Glomerular visceral epithelial cell (primary cell): ENCODE data around the gene C2CD4D.
"Not testable (repeated sequence)": the region's sequence is repeated elsewhere in the genome, so short reads cannot be mapped to it uniquely, and the experiment has no call there.

Source experiments
- DNase-seq: peaks from one replicate; pipeline ENCODE4 v3.0.0-alpha.2; 2016; ENCODE audit errors: extremely low spot score

Gene C2CD4D

DNA sequence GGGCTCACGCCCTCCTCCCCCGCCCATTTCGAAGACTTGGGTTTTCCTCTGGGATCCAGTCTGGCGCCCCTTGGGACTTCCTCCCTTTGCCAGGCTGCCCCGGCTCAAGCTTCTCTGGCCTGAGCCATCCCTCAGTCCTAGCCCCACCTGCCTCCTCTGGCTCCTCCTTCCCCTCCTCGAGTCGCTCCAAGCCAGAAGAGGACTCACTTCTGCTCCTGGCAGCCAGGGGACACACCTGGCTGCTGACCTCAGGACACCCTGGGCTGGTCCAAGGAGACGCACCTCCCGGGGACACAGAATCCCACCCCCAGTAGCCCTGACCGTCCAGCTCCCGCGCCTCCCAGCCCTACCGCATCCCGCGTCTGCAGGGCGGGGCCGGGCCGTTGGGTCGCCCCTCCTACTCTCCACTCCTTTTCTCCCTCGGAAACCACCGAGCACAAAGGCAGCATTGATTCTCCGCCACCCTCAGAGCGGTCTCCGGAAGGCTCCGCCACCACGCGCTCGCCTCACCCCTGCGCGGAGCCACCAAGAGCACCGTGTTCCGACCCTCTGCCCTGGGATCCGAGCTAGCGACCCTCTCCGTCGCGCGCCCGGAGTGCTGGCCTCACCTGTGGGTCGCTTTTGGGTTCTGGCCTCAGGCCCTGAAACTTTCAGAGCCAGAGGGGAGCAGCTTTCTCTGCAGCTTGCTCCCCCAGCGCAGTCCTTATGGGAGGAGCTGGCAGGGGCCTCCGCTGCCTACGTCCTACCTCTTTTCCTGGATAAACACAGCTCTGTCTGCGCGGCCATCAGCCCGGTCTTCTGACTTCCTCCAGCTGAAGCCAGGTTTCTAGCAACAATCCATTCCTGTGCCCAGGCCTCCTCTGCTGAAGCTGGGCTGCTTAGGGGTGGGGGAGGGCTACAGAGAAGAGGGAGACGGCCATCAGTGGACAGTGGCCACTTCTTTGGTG is at the start of gene C2CD4D:
Gene C2CD4D (minus strand): TSS at position 364 of the 947 bp plus-strand sequence. CDS start 831 bp downstream, outside the sequence.
- DNase-seq = no peak

DNA sequence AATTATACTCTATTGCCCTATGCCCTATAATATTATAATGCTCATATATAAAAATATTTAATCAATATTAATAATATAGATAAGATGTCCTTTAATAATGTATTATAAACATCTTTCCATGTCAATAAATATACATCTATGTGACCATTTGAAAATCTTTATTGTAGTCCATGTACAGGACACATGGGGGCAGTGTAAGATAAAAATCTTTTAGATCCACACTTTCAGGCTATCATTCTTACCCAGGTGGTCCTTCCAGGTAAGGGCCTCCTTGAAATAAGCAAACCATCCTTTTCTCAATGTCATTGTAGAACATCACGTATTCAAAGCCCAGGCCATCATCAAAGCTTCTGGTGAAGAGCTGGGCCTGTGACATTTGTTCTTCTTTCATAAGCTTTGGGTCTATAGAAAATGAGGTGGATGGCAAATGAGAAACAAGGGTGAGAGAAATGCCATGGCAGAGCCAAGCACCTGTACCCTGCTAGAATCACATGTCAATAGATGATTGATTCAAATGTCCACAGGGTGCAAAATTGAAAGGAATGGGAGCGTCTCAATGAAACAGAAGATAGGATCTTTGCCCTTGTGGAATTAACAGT is 49.5 kb upstream of the C2CD4D start:
- DNase-seq = no peak

DNA sequence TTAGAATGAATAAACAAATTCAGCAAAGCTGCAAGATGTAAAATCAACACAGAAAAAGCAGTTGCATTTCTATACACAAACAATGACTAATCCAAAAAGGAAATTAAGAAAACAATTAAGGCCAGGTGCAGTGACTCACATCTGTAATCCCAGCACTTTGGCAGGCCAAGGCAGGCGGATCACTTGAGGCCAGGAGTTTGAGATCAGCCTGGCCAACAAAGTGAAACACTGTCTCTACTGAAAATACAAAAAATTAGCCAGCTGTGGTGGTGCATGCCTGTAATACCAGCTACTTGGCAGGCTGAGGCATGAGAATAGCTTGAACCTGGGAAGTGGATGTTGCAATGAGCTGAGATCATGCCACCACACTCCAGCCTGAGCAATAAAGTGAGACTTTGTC is 47.4 kb upstream of the C2CD4D start:
- DNase-seq = no peak

DNA sequence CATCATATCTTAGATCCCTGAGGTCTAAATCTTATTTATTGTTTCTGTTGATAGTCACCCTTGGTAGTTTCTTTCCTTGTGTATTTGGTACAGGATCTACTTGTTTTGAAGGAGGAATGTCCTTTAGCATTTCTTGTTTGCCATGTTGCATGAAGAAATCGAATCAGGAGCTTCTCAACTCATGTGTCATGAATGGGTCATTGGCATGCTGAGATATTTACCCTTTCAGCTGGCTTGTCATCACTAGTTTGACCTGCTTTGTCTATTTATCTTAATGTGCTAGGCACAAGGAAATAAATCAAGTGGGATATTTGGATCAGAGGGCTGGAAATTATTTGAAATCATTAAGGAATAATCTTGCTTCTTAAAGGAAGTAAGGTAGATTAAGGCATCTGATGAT is 45.9 kb upstream of the C2CD4D start:
- no peak for DNase-seq

DNA sequence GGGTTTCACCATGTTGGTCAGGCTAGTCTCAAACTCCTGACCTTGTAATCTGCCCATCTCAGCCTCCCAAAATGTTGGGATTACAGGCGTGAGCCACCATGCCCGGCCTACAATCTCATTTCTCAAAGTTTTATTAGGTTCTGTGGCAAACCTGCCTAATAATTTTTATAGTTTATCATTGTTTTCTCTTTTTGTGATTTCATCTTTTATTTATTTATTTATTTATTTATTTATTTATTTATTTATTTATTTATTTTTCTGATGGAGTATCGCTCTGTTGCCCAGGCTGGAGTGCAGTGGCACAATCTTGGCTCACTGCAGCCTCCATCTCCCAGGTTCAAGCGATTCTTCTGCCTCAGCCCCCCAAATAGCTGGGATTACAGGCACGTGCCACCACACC is 45.3 kb upstream of the C2CD4D start:
- not testable (repeated sequence) for DNase-seq

DNA sequence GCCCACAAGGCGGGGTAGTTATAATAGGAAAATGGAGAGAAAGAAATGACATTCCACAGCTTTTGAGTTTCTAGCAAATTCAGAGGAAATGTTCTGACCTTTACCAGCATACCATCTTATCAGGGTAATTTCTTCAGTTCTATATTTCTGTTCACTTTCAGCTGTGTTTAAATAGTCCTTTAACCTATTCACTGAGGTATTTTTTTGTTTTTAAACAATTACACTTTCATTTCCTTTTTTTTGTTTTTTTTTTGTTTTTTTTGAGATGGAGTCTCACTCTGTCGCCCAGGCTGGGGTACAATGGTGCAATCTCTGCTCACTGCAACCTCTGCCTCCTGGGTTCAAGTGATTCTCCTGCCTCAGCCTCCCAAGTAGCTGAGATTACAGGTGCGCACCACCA is 44.8 kb upstream of the C2CD4D start:
- DNase-seq = not testable (repeated sequence)

DNA sequence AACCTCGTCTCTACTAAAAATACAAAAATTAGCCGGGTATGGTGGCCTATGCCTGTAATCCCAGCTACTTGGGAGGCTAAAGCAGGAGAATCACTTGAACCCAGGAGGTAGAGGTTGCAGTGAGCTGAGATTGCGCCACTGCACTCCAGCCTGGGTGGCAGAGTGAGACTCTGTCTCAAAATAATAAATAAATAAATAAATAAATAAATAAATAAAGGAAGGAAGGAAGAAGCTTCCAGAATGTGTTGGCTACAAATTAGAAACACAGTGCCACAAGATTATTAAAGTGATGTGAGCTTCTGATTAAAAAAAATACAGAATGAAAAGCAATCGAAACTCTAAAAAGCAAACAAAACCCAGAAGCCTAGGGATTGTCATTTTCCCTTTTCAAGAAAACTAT is 44.3 kb upstream of the C2CD4D start:
- DNase-seq = not testable (repeated sequence)

DNA sequence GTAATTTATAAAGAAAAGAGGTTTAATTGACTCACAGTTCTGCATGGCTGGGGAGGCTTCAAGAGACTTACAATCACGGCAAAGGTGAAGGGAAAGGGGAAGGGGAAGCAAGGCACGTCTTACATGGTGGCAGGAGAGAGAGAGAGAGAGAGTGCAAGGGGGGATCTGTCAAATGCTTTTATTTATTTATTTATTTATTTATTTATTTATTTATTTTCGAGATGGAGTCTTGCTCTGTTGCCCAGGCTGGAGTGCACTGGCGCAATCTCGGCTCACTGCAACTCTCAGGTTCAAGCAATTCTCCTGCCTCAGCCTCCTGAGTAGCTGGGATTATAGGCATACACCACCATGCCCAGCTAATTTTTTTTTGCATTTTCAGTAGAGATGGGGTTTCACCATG is 43.3 kb upstream of the C2CD4D start:
- DNase-seq = not testable (repeated sequence)

DNA sequence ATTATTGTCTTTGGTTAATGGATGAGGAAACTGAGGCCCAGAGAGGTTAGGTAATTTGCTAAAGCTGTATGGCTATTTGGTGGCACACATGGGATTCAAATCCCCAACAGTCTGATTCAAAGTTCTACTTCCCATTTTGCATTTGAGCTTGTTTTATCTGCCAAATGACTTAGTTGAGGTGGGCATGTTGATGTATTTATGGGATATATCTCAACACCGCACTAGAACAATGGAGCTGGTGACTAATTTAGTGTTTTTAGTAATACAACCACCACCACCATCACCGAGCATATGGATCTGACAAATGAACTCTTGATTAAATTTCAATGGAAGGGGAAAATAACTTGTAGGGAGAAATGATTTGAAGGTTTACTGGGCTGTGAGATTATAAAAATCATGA is 42.8 kb upstream of the C2CD4D start:
- DNase-seq = no peak

DNA sequence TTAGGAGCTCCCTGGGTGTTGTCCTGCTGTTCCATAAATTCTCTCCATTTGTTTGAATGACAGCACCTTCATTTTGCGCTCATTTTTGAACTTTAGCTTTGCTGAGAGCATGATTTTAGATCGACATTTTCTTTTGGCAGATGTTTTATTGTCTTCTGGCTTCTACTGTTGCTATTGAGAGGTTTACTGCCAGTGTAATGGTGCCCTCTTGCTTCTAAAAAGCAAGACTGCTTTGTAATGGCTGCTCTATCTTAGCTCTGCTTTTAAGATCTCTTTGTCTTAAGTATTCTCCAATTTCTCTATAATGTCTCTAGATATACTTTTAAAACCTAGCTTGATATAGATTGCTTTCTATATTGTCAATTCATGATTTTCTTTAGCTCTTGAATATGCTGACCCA is 41.9 kb upstream of the C2CD4D start:
- DNase-seq = no peak

DNA sequence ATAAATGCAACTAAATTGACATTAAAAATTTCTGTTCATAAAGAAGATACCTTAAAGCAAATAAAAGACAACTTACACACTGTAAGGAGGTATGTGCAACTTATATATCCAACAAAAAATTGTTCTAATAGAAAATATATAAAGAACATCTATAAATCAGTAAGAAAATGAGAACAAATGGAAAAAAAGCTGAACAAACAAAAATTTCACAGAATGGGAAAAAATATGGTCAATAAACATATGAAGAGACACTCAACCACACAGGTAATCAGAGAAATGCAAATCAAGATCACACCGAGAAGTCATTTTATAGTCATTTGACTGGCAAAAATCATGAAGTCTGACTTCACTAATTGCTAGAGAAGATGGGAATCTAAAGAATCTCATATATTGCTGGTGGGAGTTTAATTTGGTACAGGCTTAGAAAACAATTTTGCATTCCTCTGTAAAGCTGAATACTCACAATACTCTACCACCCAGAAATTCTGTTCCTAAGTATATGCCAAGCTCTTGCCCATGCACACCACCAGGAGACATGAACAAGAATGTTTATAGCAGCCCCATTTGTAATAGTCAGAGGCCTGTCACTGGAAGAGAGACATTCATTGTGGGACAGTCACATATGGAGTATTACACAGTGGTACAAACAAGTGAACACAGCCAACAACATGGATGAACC is 35.9 kb upstream of the C2CD4D start:
- DNase-seq = no peak

DNA sequence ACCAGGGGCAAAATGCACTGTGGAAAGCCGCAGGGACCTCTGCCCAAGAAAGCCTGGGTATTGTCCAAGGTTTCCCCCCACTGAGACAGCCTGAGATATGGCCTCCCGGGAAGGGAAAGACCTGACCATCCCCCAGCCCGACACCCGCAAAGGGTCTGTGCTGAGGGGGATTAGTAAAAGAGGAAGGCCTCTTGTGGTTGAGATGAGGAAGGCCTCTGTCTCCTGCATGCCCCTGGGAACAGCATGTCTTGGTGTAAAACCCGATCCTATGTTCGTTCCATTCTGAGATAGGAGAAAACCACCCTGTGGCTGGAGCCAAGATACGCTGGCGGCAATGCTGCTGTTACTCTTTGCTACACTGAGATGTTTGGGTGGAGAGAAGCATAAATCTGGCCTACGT is 33.2 kb upstream of the C2CD4D start:
- not testable (repeated sequence) for DNase-seq

DNA sequence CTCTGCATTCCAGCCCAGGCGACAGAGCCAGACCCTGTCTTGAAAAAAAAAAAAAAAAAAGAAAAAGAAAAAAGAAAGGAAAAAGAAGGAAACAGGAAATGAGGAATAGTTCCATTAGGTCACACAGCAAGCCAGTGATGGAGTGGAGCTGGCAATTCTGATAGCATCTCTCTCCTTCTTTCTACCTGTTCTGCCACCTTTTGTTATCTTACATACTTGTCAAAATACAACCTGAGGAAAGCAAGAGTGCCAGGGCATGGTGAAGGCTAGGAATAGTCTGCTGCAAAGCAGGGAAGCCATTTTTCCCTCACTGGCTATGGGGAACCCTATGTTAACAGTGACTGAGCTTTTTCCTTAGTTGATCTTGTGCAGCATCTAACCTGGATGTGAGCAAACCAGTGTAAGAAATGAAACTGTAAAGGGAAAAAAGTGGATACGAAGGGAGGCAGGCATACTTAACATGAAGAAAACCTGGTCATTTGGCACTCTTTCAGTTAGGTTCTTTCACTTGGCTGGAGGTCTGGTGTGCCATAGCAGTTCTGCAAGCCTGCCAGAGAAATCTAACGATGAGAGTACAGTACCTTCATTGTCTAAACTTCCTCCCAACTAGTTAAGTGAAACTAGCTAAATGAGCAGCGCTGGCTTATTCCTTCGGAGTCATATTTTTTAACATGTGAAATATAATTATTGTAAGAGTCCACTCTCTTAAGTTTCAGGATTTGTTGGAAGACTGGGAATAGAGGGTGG is 31.8 kb upstream of the C2CD4D start:
- no peak for DNase-seq

DNA sequence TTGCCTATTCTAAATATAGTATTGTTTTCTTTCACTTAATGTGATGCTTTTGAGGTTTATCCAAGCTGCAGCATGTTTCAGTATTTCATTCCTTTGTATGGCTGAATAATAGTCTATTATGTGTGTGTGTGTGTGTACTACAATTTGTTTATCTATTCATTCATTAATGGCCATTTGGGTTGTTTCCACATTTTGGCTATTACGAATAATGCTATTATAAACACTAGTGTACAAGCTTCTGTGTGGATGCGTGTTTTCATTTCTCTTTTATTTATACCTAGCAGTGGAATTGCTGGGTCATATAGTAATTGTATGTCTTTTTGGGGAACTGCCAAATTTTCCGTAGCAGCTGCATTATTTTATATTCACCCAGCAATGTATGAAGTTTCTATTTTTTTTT is 28.9 kb upstream of the C2CD4D start:
- DNase-seq = no peak

DNA sequence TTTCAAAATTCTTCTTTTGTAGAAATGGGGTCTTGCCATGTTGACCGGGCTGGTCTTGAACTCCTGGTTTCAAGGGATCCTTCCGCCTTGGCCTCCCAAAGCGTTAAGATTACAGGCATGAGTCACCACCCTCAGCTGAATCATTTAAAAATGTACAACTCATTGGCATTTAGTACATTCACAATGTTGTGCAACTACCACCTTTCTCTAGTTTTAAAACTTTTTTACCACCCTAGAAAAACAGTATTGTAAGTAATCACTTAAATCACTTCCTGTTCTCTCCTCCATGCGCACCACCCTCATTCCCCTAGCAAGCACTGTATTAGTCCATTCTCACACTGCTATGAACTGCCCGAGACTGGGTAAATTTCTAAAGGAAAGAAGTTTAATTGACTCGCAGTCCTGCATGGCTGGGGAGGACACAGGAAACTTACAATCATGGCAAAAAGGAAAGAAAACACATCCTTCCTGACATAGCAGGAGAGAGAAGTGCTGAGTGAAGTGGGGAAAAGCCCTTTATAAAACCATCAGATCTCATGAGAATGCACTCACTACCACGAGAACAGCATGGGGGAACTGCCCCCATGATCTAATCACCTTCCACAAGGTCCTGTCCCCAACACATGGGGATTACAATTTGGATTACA is 28.3 kb upstream of the C2CD4D start:
- DNase-seq = no peak

DNA sequence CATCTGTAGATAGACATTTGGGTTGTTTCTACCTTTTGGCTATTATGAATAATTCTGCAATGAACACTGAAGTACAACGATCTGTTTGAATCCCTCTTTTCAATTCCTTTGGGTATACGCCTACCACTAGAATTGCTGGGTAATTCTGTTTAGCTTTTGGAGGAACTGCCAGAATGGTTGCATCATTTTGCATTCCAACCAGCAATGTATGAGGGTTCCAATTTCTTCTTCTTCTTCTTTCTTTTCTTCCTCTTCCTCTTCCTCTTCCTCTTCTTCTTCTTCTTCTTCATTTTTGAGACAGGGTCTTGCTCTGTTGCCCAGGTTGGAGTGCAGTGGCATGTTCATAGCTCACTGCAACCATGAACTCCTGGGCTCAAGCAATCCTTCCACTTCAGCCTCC is 27.7 kb upstream of the C2CD4D start:
- no peak for DNase-seq

DNA sequence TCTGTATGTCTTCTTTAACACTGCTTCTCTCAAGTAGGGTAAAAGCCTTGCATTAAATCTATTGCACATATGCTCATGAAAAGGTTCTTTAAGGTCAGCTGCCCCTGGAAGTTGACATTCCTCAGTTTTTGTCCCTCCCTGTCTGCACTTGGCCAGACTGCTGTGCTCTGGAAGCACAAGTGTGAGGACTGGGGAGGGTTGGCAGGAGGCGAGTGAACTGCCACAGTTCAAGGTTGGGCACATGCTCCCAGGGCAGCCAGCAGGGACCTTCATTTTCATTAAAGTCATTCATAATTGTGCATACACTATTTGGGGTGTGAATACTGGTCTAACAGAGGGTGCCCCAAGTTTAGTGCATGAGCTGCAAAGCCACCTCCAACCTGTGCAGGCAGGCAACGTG is 24.8 kb upstream of the C2CD4D start:
- no peak for DNase-seq

DNA sequence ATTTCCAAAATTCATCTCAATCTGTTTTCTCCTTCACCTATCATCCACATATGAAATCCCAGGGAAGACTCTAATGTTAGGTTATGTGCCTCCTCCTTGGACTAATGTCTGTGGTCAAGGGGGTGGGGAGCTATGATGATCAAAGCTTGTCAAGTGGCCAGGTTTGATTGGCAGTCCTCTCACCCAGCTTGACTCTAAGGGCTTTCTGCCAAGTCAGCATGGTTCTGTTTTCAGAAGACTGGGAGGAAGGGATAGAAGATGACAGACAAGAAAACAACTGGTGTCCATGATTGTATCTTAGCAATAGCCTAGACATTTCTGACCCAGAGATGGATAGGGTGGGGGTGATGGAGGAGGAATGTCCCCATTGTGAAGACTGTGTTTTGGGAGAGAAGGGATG is 23.0 kb upstream of the C2CD4D start:
- no peak for DNase-seq

DNA sequence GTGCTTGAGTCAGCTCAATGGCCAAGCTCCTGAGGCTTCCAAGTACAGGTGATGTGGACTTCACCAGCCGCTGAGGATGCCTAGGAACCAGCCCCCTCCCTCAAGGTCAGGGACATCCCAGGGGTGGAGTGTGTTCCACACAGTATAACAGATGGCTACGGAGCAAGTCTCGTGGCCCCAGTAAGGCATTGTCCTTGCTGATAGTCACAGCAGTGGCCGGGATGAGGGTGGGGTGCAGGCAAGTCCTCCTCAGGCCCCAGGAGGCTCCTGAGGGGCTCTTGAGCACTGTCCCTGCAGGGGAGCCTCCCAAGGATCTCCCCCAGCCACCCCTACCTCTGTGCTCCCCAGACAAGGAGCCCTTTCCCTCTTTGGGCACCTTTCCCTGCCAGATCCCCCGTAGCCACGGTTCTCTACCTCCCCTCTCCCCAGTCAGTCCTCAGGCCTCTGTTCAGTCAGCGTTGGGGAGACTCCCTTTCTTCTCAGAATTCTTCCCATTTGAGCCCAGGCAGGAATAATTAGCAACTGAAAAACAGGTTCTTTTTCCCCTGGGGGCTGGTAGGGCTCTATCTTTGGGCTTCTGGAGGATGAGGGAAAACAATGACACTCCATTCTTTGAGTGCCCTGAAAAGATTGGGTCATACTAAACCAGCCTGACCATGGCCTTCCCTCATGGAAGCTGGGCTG is 21.0 kb upstream of the C2CD4D start:
- DNase-seq = no peak

DNA sequence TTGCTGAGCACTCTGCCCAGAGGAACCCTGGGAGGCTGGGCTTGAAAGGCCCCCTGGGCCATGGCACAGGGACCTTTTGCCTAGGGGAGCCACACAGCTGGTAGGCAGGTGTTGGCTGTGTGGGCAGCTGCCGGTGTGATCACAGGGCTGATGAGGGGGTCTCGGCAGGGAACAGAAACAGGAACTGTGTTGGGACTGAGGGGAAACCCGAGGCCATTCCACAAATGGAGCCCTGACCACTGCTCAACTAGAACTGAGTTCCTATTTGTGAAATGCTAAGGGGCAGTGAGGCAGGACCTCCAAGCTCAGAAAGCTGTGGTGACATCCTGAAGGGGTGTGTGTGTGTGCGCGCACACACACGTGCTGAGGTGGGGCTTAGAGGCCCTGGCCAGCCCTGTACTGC is 20.3 kb upstream of the C2CD4D start:
- DNase-seq = no peak
